Measurements from ENCODE around the gene NAA20.
"Not testable (repeated sequence)": the region's sequence is repeated elsewhere in the genome, so short reads cannot be mapped to it uniquely, and the experiment has no call there.

Gene NAA20

GRCh38 chr20:19991854-19992253 is 25.3 kb upstream of the NAA20 start:
- no peak for DNase-seq (ENCODE audit: low read depth)

GRCh38 chr20:19992996-19993908 is 23.9 kb upstream of the NAA20 start:
- no peak for DNase-seq (ENCODE audit: low read depth)

- no peak for DNase-seq (ENCODE audit: low read depth)
Observed at GRCh38 chr20:19993958-19994669, 23.0 kb upstream of the NAA20 start.

- DNase-seq (ENCODE audit: low read depth) = no peak
Observed at GRCh38 chr20:19995220-19995863, 21.8 kb upstream of the NAA20 start.

- no peak for DNase-seq (ENCODE audit: low read depth)
Observed at GRCh38 chr20:19996222-19996621, 20.9 kb upstream of the NAA20 start.

- no peak for DNase-seq (ENCODE audit: low read depth)
Observed at GRCh38 chr20:19996917-19997316, 20.2 kb upstream of the NAA20 start.

- no peak for DNase-seq (ENCODE audit: low read depth)
Observed at GRCh38 chr20:19998990-19999705, 18.0 kb upstream of the NAA20 start.

GRCh38 chr20:20000211-20000968 is 16.8 kb upstream of the NAA20 start:
- no peak for DNase-seq (ENCODE audit: low read depth)

GRCh38 chr20:20002101-20002998 is 14.8 kb upstream of the NAA20 start:
- no peak for DNase-seq (ENCODE audit: low read depth)

- no peak for DNase-seq (ENCODE audit: low read depth)
Observed at GRCh38 chr20:20003031-20003954, 13.9 kb upstream of the NAA20 start.

- not testable (repeated sequence) for DNase-seq (ENCODE audit: low read depth)
Observed at GRCh38 chr20:20003955-20004322, 13.2 kb upstream of the NAA20 start.

- DNase-seq (ENCODE audit: low read depth) = no peak
Observed at GRCh38 chr20:20005342-20005741, 11.8 kb upstream of the NAA20 start.

- DNase-seq (ENCODE audit: low read depth) = no peak
Observed at GRCh38 chr20:20009784-20010253, 7.3 kb upstream of the NAA20 start.

GRCh38 chr20:20010639-20011500 is 6.3 kb upstream of the NAA20 start:
- DNase-seq (ENCODE audit: low read depth) = no peak

GRCh38 chr20:20012541-20012940 is 4.6 kb upstream of the NAA20 start:
- DNase-seq (ENCODE audit: low read depth) = no peak

GRCh38 chr20:20014659-20015058 is 2.5 kb upstream of the NAA20 start:
- DNase-seq (ENCODE audit: low read depth) = no peak

- DNase-seq (ENCODE audit: low read depth) = no peak
Observed at GRCh38 chr20:20017844-20018185, 653 bp downstream of the NAA20 start.

- DNase-seq (ENCODE audit: low read depth) = no peak
Observed at GRCh38 chr20:20018366-20018765, 1.2 kb downstream of the NAA20 start.

Measured in stimulated activated CD8-positive, alpha-beta memory T cell treated with anti-CD3 and anti-CD28 coated beads, Interleukin-15, amount 100 ng/mL, for 24 hours (primary cell).